T follicular helper cell (primary cell): ENCODE measurements around the gene FRMPD4.

Experiments
- DNase-seq: peaks from one replicate; pipeline ENCODE4 v3.0.0-alpha.2; 2020; ENCODE audit warnings: low read depth

The FRMPD4 gene

GRCh38 chrX:12301288-12301687 lies 163.0 kb downstream of the FRMPD4 start:
- DNase-seq = no peak

- no peak for DNase-seq
Measured at GRCh38 chrX:12304261-12304660, 166.0 kb downstream of the FRMPD4 start.

GRCh38 chrX:12307961-12308360 lies 169.7 kb downstream of the FRMPD4 start:
- no peak for DNase-seq

- DNase-seq = no peak
Measured at GRCh38 chrX:12308420-12308819, 170.1 kb downstream of the FRMPD4 start.

- DNase-seq = no peak
Measured at GRCh38 chrX:12309040-12309743, 170.9 kb downstream of the FRMPD4 start.

- no peak for DNase-seq
Measured at GRCh38 chrX:12309744-12310076, 171.4 kb downstream of the FRMPD4 start.

GRCh38 chrX:12314651-12315050 lies 176.4 kb downstream of the FRMPD4 start:
- no peak for DNase-seq

GRCh38 chrX:12315526-12315925 lies 177.3 kb downstream of the FRMPD4 start:
- no peak for DNase-seq

GRCh38 chrX:12319003-12319519 lies 180.8 kb downstream of the FRMPD4 start:
- no peak for DNase-seq

GRCh38 chrX:12319992-12320391 lies 181.7 kb downstream of the FRMPD4 start:
- no peak for DNase-seq

GRCh38 chrX:12322031-12322430 lies 183.8 kb downstream of the FRMPD4 start:
- no peak for DNase-seq

GRCh38 chrX:12325171-12325570 lies 186.9 kb downstream of the FRMPD4 start:
- DNase-seq = no peak

GRCh38 chrX:12327836-12328235 lies 189.6 kb downstream of the FRMPD4 start:
- DNase-seq = no peak

GRCh38 chrX:12329476-12329875 lies 191.2 kb downstream of the FRMPD4 start:
- DNase-seq = no peak

GRCh38 chrX:12330841-12331240 lies 192.6 kb downstream of the FRMPD4 start:
- no peak for DNase-seq

GRCh38 chrX:12332786-12333347 lies 194.6 kb downstream of the FRMPD4 start:
- DNase-seq = no peak

- no peak for DNase-seq
Measured at GRCh38 chrX:12339921-12340320, 201.6 kb downstream of the FRMPD4 start.

- no peak for DNase-seq
Measured at GRCh38 chrX:12344954-12345353, 206.7 kb downstream of the FRMPD4 start.

- DNase-seq = no peak
Measured at GRCh38 chrX:12349201-12349600, 210.9 kb downstream of the FRMPD4 start.

- no peak for DNase-seq
Measured at GRCh38 chrX:12352922-12353321, 214.6 kb downstream of the FRMPD4 start.

- no peak for DNase-seq
Measured at GRCh38 chrX:12360383-12360782, 222.1 kb downstream of the FRMPD4 start.

GRCh38 chrX:12360986-12361598 lies 222.8 kb downstream of the FRMPD4 start:
- DNase-seq = no peak

GRCh38 chrX:12363216-12363615 lies 224.9 kb downstream of the FRMPD4 start:
- DNase-seq = no peak
